B cell (primary cell): Measurements from ENCODE around the gene EIF3K. TPM values are rescaled to one million over a fixed set of nuclear protein-coding genes. Genes with fewer than 3 reads are reported as not detected.

Source experiments
- ATAC-seq: fragments of 200-7000 bp; cut with Tn5 transposase; one replicate; pipeline ENCODE4 v1.10.0; 2021; ENCODE audit warnings: low read depth, mild to moderate bottlenecking, moderate number of reproducible peaks, moderate library complexity
- CTCF ChIA-PET: fragments of 350-600 bp; sonication (Branson Sonifier 250); formaldehyde crosslinking; loops from one replicate; lab custom pipeline; 2021; ENCODE audit warnings: antibody characterized with exemption, inconsistent platforms; lab: Charles Lee
- POLR2A ChIA-PET: fragments of 350-600 bp; sonication (Branson Sonifier 250); formaldehyde crosslinking; loops from one replicate; lab custom pipeline; 2021; ENCODE audit warnings: antibody characterized with exemption; lab: Charles Lee
- DNase-seq: peaks from one replicate; pipeline ENCODE4 v3.0.0; 2013
- H2AFZ ChIP-seq: 2 replicates; pipeline ENCODE4 v1.6.1; 2012; ENCODE audit warnings: mild to moderate bottlenecking, low read depth, low read length; ENCODE audit not compliant: insufficient read depth, poor library complexity, severe bottlenecking
- H3K27ac ChIP-seq, 2 donors: 1 replicate in 1 of 2; 2 replicates in 1 of 2; pipeline ENCODE4 v1.5.1; 2012 to 2013; ENCODE audit warnings: low read length in 2 of 2, mild to moderate bottlenecking in 2 of 2, moderate library complexity in 1 of 2
- H3K27me3 ChIP-seq, 4 experiments: fragments of 200-600 bp in 1 of 4; sonication (generic) in 1 of 4; replicated peaks in 1 of 4; 1 replicate in 2 of 4; 2 replicates in 2 of 4; pipeline versions ENCODE4 v1.6.1 to v1.7.0; 2013 to 2016; ENCODE audit warnings: low read length in 3 of 4, mild to moderate bottlenecking in 2 of 4, mixed read lengths in 1 of 4, moderate library complexity in 1 of 4; ENCODE audit not compliant: insufficient read depth in 4 of 4, control insufficient read depth in 3 of 4; ENCODE audit errors: control extremely low read depth in 1 of 4
- H3K36me3 ChIP-seq, 2 experiments: replicated peaks in 1 of 2; 1 replicate in 1 of 2; 2 replicates in 1 of 2; pipeline versions ENCODE4 v1.6.1 to v1.7.1; 2013; ENCODE audit warnings: low read length in 1 of 2; ENCODE audit not compliant: insufficient read depth in 2 of 2, control insufficient read depth in 1 of 2; ENCODE audit errors: control extremely low read depth in 1 of 2, extremely low read depth in 1 of 2
- H3K4me1 ChIP-seq, 2 donors: fragments of 200-600 bp in 1 of 2; sonication (generic) in 1 of 2; 1 replicate in 1 of 2; 2 replicates in 1 of 2; pipeline versions ENCODE4 v1.5.1 to v1.6.1; 2013 to 2017; ENCODE audit warnings: low read length in 2 of 2; ENCODE audit not compliant: control insufficient read depth in 2 of 2, insufficient read depth in 2 of 2
- H3K4me2 ChIP-seq: replicated peaks from 2 replicates; pipeline ENCODE3; 2012; ENCODE audit warnings: mild to moderate bottlenecking, low read depth, low read length; ENCODE audit not compliant: poor library complexity, severe bottlenecking
- H3K4me3 ChIP-seq, 5 experiments: fragments of 200-600 bp in 1 of 5; sonication (generic) in 1 of 5; 1 replicate in 3 of 5; 2 replicates in 2 of 5; pipeline versions ENCODE4 v1.5.1 to v1.7.0; 2011 to 2016; ENCODE audit warnings: low read length in 4 of 5, mild to moderate bottlenecking in 4 of 5, low read depth in 2 of 5, control low read depth in 1 of 5, moderate library complexity in 1 of 5; ENCODE audit not compliant: insufficient read depth in 1 of 5; ENCODE audit errors: control extremely low read depth in 1 of 5, extremely low read depth in 1 of 5
- H3K79me2 ChIP-seq: fragments of 200-600 bp; sonication (generic); one replicate; pipeline ENCODE4 v1.6.0; 2016; ENCODE audit warnings: low read length; ENCODE audit not compliant: control insufficient read depth, insufficient read depth
- H3K9ac ChIP-seq: fragments of 200-600 bp; sonication (generic); 2 replicates; pipeline ENCODE4 v1.6.1; 2017; ENCODE audit warnings: mild to moderate bottlenecking, low read length, moderate library complexity
- H3K9me3 ChIP-seq, 3 donors: one replicate each; pipeline versions ENCODE4 v1.6.1 to v1.7.1; 2013; ENCODE audit warnings: low read length in 2 of 3; ENCODE audit not compliant: control insufficient read depth in 2 of 3, insufficient read depth in 1 of 3; ENCODE audit errors: control extremely low read depth in 1 of 3
- H4K20me1 ChIP-seq: 2 replicates; pipeline ENCODE4 v1.6.0; 2012; ENCODE audit warnings: mild to moderate bottlenecking, low read length; ENCODE audit not compliant: insufficient read depth, control insufficient read depth, poor library complexity, severe bottlenecking
- H3K27ac Mint-ChIP-seq: one replicate; pipeline ENCODE4 v1.8.0; 2021; ENCODE audit warnings: mixed read lengths
- H3K27me3 Mint-ChIP-seq: one replicate; pipeline ENCODE4 v1.8.0; 2021; ENCODE audit warnings: mixed read lengths
- H3K4me1 Mint-ChIP-seq: one replicate; pipeline ENCODE4 v1.8.0; 2021; ENCODE audit warnings: mixed read lengths
- H3K4me3 Mint-ChIP-seq: one replicate; pipeline ENCODE4 v1.8.0; 2021; ENCODE audit warnings: mixed read lengths
- H3K9me3 Mint-ChIP-seq: one replicate; pipeline ENCODE4 v1.8.0; 2022; ENCODE audit warnings: mixed read lengths; ENCODE audit not compliant: insufficient read depth
- CTCF ChIP-seq: fragments of 200-600 bp; IDR thresholded peaks from one replicate; pipeline ENCODE4 v1.8.0; 2022; ENCODE audit warnings: antibody characterized with exemption, mild to moderate bottlenecking
- EZH2 ChIP-seq: IDR thresholded peaks from 2 replicates; pipeline ENCODE4 v1.6.1; 2012; ENCODE audit warnings: borderline replicate concordance, low read depth, mild to moderate bottlenecking, moderate library complexity, low read length; ENCODE audit not compliant: insufficient read depth, poor library complexity, severe bottlenecking
- WGBS: methylation state at CpG from one replicate; pipeline ENCODE4 v1.1.5; 2013; ENCODE audit warnings: missing lambda C conversion rate; ENCODE audit not compliant: insufficient coverage; 5-methylcytosine and 5-hydroxymethylcytosine counted together
- intact Hi-C: fragments of 100-400 bp; cut with micrococcal nuclease; formaldehyde crosslinking; loops from one replicate; pipeline ENCODE4 v1.10.0; 2022
- polyA plus RNA-seq: library from polyadenylated mRNA; depleted of rRNA; stranded (reverse); fragments of >200 nt; gene quantifications from 2 replicates; pipeline ENCODE4 v1.2.3, GENCODE V29; 2012
- total RNA-seq, 2 donors: library from RNA; stranded (reverse); fragments of 120-200 nt in 1 of 2; gene quantifications; 1 replicate in 1 of 2; 2 replicates in 1 of 2; pipeline versions ENCODE4 v1.2.3 to v1.2.4, GENCODE V29; 2013 to 2022

EIF3K gene
- total and polyA plus RNA-seq, 2 donors (not counting 1 experiment from before 2014, with no cell fraction given) = 284 to 773 TPM

- ChIA-PET CTCF (interaction anchor here (0.6 to 1.6 kb wide), 2 partner anchors 23 to 27 kb away, joined by 3 read pairs; no protein-coding TSS in a partner anchor), POLR2A (interaction anchor here (0.6 kb wide), 1 partner anchor 705 kb away, joined by 3 read pairs; no protein-coding TSS in a partner anchor)
- H3K27ac ChIP-seq = peak overlapping the region; percentile 51 to 89
- no peak for ATAC-seq
- no peaks in the 10 kb centered on the region for H3K9me3 Mint-ChIP-seq
- no peak for DNase-seq
- H3K9ac ChIP-seq = peak overlapping the region; percentile 8
- TF ChIP-seq CTCF (no peak), EZH2 (no peak)
- peaks cover 58% of the 10 kb centered on the region for H3K4me1 Mint-ChIP-seq
- no peaks in the 10 kb centered on the region for H3K27me3 ChIP-seq
- H4K20me1 ChIP-seq = peaks cover 35% of the 10 kb centered on the region
- WGBS = 97% methylated on average over 12 of the region's 19 CpGs
- H3K9me3 ChIP-seq = no peaks in the 10 kb centered on the region
- H2AFZ ChIP-seq = no peak overlapping the region
- H3K4me1 ChIP-seq = peaks cover 51 to 53% of the 10 kb centered on the region in 2 donors
- intact Hi-C loops = no loop called here
- H3K27me3 Mint-ChIP-seq = no peaks in the 10 kb centered on the region
- peak overlapping the region; percentile 55 for H3K4me2 ChIP-seq
- H3K36me3 ChIP-seq = peaks cover 0 to 13% of the 10 kb centered on the region in 2 experiments
- H3K4me3 Mint-ChIP-seq = peak overlapping the region; percentile 30
- peaks cover 100% of the 10 kb centered on the region for H3K79me2 ChIP-seq
- H3K4me3 ChIP-seq = peak overlapping the region in 1 of 5 experiments; percentile 15
- H3K27ac Mint-ChIP-seq = peak overlapping the region; percentile 77
These were observed 45.0 kb downstream of the EIF3K start for GRCh38 chr19:38663957-38664502.
